SK-N-MC (cell line): ENCODE data around the gene MRPS34.

ENCODE experiments used
- EZH2 ChIP-seq: fragments of 200-600 bp; sonication (generic); IDR thresholded peaks from one replicate; pipeline ENCODE4 v1.6.1; 2017; ENCODE audit warnings: antibody characterized with exemption
- FOXP2 ChIP-seq: optimal IDR thresholded peaks from 2 replicates; pipeline ENCODE3; 2011; ENCODE audit warnings: mild to moderate bottlenecking, moderate library complexity; ENCODE audit not compliant: insufficient read depth; ENCODE audit errors: extremely low read length, control extremely low read depth
- POLR2AphosphoS5 ChIP-seq: IDR thresholded peaks from 2 replicates; pipeline ENCODE4 v1.6.1; 2012; ENCODE audit warnings: mild to moderate bottlenecking, low read depth, low read length, borderline replicate concordance

GRCh38 chr16:1790261-1790610 is 17.3 kb upstream of the MRPS34 start:
- TF ChIP-seq EZH2 = no peak
- TF ChIP-seq POLR2AphosphoS5 = no peak
- no peak for TF ChIP-seq FOXP2
